ENCODE data around the gene MTUS2. TPM values are rescaled to one million over a fixed set of nuclear protein-coding genes. Genes with fewer than 3 reads are reported as not detected.

MTUS2 gene
- total RNA-seq, 4 donors from 2014 or later = 0.26 to 0.72 (median 0.38) TPM; not detected in 1

GRCh38 chr13:29109987-29110386 is 289.8 kb downstream of the MTUS2 start:
- no peak for DNase-seq (ENCODE audit: low spot score in 2 of 2)
- H3K4me1 ChIP-seq = no peaks in the 10 kb centered on the region
- whole genome bisulfite sequencing = 47% methylated on average over 2 of the region's 2 CpGs
- no peak overlapping the region for H3K4me3 ChIP-seq
- TF ChIP-seq CTCF (IDR thresholded peaks at IDR 0.05) = no peak
- no peak for TF ChIP-seq POLR2A (IDR thresholded peaks at IDR 0.05)
- H3K9me3 ChIP-seq = no peaks in the 10 kb centered on the region
- no peaks in the 10 kb centered on the region for H3K36me3 ChIP-seq
- peaks cover 2% of the 10 kb centered on the region for H3K27me3 ChIP-seq
- H3K27ac ChIP-seq = no peak overlapping the region

GRCh38 chr13:29111446-29111845 is 291.3 kb downstream of the MTUS2 start:
- Histone ChIP-seq H3K36me3 (no peaks in the 10 kb centered on the region), H3K4me3 (no peak overlapping the region), H3K9me3 (no peaks in the 10 kb centered on the region), H3K27me3 (peaks cover 2% of the 10 kb centered on the region), H3K27ac (no peak overlapping the region), H3K4me1 (no peaks in the 10 kb centered on the region)
- DNase-seq (ENCODE audit: low spot score in 2 of 2) = no peak
- 56% methylated on average over 2 of the region's 2 CpGs for WGBS
- TF ChIP-seq CTCF (IDR thresholded peaks at IDR 0.05) (no peak), POLR2A (IDR thresholded peaks at IDR 0.05) (no peak), EP300 (IDR thresholded peaks at IDR 0.05) (no peak), POLR2AphosphoS5 (IDR thresholded peaks at IDR 0.05) (no peak)

GRCh38 chr13:29115842-29116241 is 295.7 kb downstream of the MTUS2 start:
- H3K4me3 ChIP-seq = no peak overlapping the region
- TF ChIP-seq POLR2A (IDR thresholded peaks at IDR 0.05) = no peak
- TF ChIP-seq EP300 (IDR thresholded peaks at IDR 0.05) = no peak
- no peaks in the 10 kb centered on the region for H3K36me3 ChIP-seq
- H3K27me3 ChIP-seq = no peaks in the 10 kb centered on the region
- no peak overlapping the region for H3K27ac ChIP-seq
- 50% methylated on average over 1 of the region's 1 CpG for WGBS
- H3K9me3 ChIP-seq = no peaks in the 10 kb centered on the region
- no peaks in the 10 kb centered on the region for H3K4me1 ChIP-seq
- DNase-seq (ENCODE audit: low spot score in 2 of 2) = no peak

- no peaks in the 10 kb centered on the region for H3K4me1 ChIP-seq
- no peaks in the 10 kb centered on the region for H3K27me3 ChIP-seq
- TF ChIP-seq CTCF (IDR thresholded peaks at IDR 0.05) (no peak), EP300 (IDR thresholded peaks at IDR 0.05) (no peak), POLR2AphosphoS5 (IDR thresholded peaks at IDR 0.05) (no peak), POLR2A (IDR thresholded peaks at IDR 0.05) (no peak)
- no peak overlapping the region for H3K27ac ChIP-seq
- DNase-seq (ENCODE audit: low spot score in 2 of 2) = no peak
- no peak overlapping the region for H3K4me3 ChIP-seq
- 82% methylated on average over 8 of the region's 8 CpGs for WGBS
- no peaks in the 10 kb centered on the region for H3K9me3 ChIP-seq
- H3K36me3 ChIP-seq = no peaks in the 10 kb centered on the region
Measured at GRCh38 chr13:29117663-29118062, 297.5 kb downstream of the MTUS2 start.

GRCh38 chr13:29118471-29118870 is 298.3 kb downstream of the MTUS2 start:
- no peak overlapping the region for H3K27ac ChIP-seq
- TF ChIP-seq EP300 (IDR thresholded peaks at IDR 0.05) = no peak
- TF ChIP-seq POLR2AphosphoS5 (IDR thresholded peaks at IDR 0.05) = no peak
- no peak for TF ChIP-seq CTCF (IDR thresholded peaks at IDR 0.05)
- no peak for TF ChIP-seq POLR2A (IDR thresholded peaks at IDR 0.05)
- H3K27me3 ChIP-seq = no peaks in the 10 kb centered on the region
- H3K36me3 ChIP-seq = no peaks in the 10 kb centered on the region
- WGBS = no CpG with 5 or more reads among the region's 1 CpG
- no peak for DNase-seq (ENCODE audit: low spot score in 2 of 2)
- no peaks in the 10 kb centered on the region for H3K9me3 ChIP-seq
- no peak overlapping the region for H3K4me3 ChIP-seq
- no peaks in the 10 kb centered on the region for H3K4me1 ChIP-seq

All from suprapubic skin (tissue), 4 donors.